ENCODE data around the gene ALKBH7. TPM values are rescaled to one million over a fixed set of nuclear protein-coding genes. Genes with fewer than 3 reads are reported as not detected.

ALKBH7 gene
- polyA plus RNA-seq, 1 of the 3 experiments (the other 2 are of a cell fraction) = 46.0 TPM

DNA sequence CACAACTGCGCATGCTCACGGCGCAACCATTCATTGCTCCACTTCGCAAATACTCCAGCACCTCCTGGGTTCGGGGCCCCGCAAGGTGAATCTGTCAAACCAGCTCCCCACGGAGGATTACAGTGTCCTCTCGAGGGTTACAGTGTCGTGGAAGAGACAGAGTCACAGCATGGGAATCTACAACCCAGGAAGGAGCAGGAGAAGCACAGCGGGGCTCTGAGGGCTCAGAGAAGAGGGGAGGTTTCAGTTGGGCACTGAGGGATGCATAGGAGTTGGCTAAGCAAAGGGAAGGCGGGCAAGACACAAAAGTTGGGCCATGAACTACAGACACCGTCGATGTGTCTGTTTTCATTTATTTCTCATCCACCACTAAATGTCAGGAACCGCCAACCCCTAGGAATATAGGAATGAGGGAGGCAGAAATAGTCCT is 21.4 kb downstream of the ALKBH7 start:
- peak overlapping the region; percentile 84 to 89 for H3K4me3 ChIP-seq (ENCODE audit: low read depth in 2 of 2, low read length in 1 of 2)
- H3K4me1 ChIP-seq (ENCODE audit: control insufficient read depth in 1 of 2, insufficient read depth in 2 of 2, low read depth in 1 of 2, low read length in 1 of 2) = peaks cover 5 to 11% of the 10 kb centered on the region in 2 experiments; a peak in 2 of 4 replicates
- ChIA-PET CTCF (interaction anchor here (1.5 to 2.2 kb wide), 3 partner anchors 17 to 346 kb away, joined by 3 to 8 read pairs (median 3); partner anchors contain the start of gene ALKBH7), POLR2A (interaction anchor here (1.5 kb wide), 1 partner anchor 18 kb away, joined by 3 read pairs; no protein-coding TSS in a partner anchor)
- peak overlapping the region; percentile 94 for H3K4me2 ChIP-seq
- H3K79me2 ChIP-seq (ENCODE audit: insufficient read depth) = peaks cover 38% of the 10 kb centered on the region
- H4K20me1 ChIP-seq (ENCODE audit: insufficient read depth) = no peaks in the 10 kb centered on the region
- H2AFZ ChIP-seq (ENCODE audit: low read depth) = peak overlapping the region; percentile 92
- H3K27me3 ChIP-seq (ENCODE audit: insufficient read depth) = no peaks in the 10 kb centered on the region
- H3K27ac ChIP-seq (ENCODE audit: low read depth in 2 of 2, low read length in 1 of 2) = peak overlapping the region; percentile 94
- 31% methylated on average over 14 of the region's 14 CpGs for WGBS (ENCODE audit: low lambda C conversion rate)
- TF ChIP-seq GATA2 (CRISPR knock-in tag; IDR thresholded peaks at IDR 0.05) (no peak), JUND (IDR thresholded peaks at IDR 0.05) (no peak), FOSL2 (IDR thresholded peaks at IDR 0.05; ENCODE audit: borderline replicate concordance, low read depth) (no peak), NRF1 (IDR thresholded peaks at IDR 0.05; ENCODE audit: low read depth, low read length) (peak; percentile 82), TAF1 (IDR thresholded peaks at IDR 0.05; ENCODE audit: borderline replicate concordance, low read depth, low read length) (0 out of 2 replicates have a peak, but pooled peaks have one; percentile 25), RCOR1 (IDR thresholded peaks at IDR 0.05; ENCODE audit: low read length) (no peak)
- H3K9me3 ChIP-seq = no peaks in the 10 kb centered on the region
- peaks cover 11 to 15% of the 10 kb centered on the region in 2 experiments for H3K36me3 ChIP-seq (replicated peaks in 1 of 2; ENCODE audit: control insufficient read depth in 1 of 2, insufficient read depth in 2 of 2, low read length in 1 of 2)
- H3F3A ChIP-seq (replicated peaks; ENCODE audit: insufficient read depth) = no peaks in the 10 kb centered on the region
- no peak for DNase-seq
- no peaks in the 10 kb centered on the region for H3K9me2 ChIP-seq
- peak overlapping the region; percentile 85 for H3K9ac ChIP-seq

GRCh38 chr19:6394831-6395230 is 22.2 kb downstream of the ALKBH7 start:
- Histone ChIP-seq H3K9ac (no peak overlapping the region), H3K27me3 (ENCODE audit: insufficient read depth) (no peaks in the 10 kb centered on the region), H3K9me3 (no peaks in the 10 kb centered on the region), H4K20me1 (ENCODE audit: insufficient read depth) (no peaks in the 10 kb centered on the region), H3K4me3 (ENCODE audit: low read depth in 2 of 2, low read length in 1 of 2) (no peak overlapping the region), H3K4me1 (ENCODE audit: control insufficient read depth in 1 of 2, insufficient read depth in 2 of 2, low read depth in 1 of 2, low read length in 1 of 2) (peaks cover 5 to 11% of the 10 kb centered on the region in 2 experiments; a peak in 2 of 4 replicates), H3K36me3 (replicated peaks in 1 of 2; ENCODE audit: control insufficient read depth in 1 of 2, insufficient read depth in 2 of 2, low read length in 1 of 2) (peaks cover 7 to 11% of the 10 kb centered on the region in 2 experiments), H3K9me2 (no peaks in the 10 kb centered on the region), H3K27ac (ENCODE audit: low read depth in 2 of 2, low read length in 1 of 2) (no peak overlapping the region), H2AFZ (ENCODE audit: low read depth) (no peak overlapping the region), H3K79me2 (ENCODE audit: insufficient read depth) (peaks cover 32% of the 10 kb centered on the region), H3K4me2 (no peak overlapping the region), H3F3A (replicated peaks; ENCODE audit: insufficient read depth) (no peaks in the 10 kb centered on the region)
- ChIA-PET CTCF (interaction anchor here (2.2 kb wide), 1 partner anchor 347 kb away, joined by 8 read pairs; no protein-coding TSS in a partner anchor), POLR2A (no interaction called here)
- DNase-seq = no peak
- WGBS (ENCODE audit: low lambda C conversion rate) = 97% methylated on average over 3 of the region's 3 CpGs
- no peak for TF ChIP-seq MEF2A (IDR thresholded peaks at IDR 0.05; ENCODE audit: borderline replicate concordance, low read depth)
- no peak for TF ChIP-seq GABPA (IDR thresholded peaks at IDR 0.05; ENCODE audit: low read depth)
- TF ChIP-seq TCF12 (IDR thresholded peaks at IDR 0.05) = no peak
- TF ChIP-seq FOXM1 (IDR thresholded peaks at IDR 0.05; ENCODE audit: low read depth) = no peak
- no peak for TF ChIP-seq NRF1 (IDR thresholded peaks at IDR 0.05; ENCODE audit: low read depth, low read length)
- no peak for TF ChIP-seq MXI1 (IDR thresholded peaks at IDR 0.05; ENCODE audit: low read depth, low read length)
- TF ChIP-seq NFIC (IDR thresholded peaks at IDR 0.05; ENCODE audit: borderline replicate concordance) = no peak
- no peak for TF ChIP-seq FOSL2 (IDR thresholded peaks at IDR 0.05; ENCODE audit: borderline replicate concordance, low read depth)
- TF ChIP-seq RAD21 (IDR thresholded peaks at IDR 0.05; ENCODE audit: low read length) = no peak
- TF ChIP-seq, protein P1, sequence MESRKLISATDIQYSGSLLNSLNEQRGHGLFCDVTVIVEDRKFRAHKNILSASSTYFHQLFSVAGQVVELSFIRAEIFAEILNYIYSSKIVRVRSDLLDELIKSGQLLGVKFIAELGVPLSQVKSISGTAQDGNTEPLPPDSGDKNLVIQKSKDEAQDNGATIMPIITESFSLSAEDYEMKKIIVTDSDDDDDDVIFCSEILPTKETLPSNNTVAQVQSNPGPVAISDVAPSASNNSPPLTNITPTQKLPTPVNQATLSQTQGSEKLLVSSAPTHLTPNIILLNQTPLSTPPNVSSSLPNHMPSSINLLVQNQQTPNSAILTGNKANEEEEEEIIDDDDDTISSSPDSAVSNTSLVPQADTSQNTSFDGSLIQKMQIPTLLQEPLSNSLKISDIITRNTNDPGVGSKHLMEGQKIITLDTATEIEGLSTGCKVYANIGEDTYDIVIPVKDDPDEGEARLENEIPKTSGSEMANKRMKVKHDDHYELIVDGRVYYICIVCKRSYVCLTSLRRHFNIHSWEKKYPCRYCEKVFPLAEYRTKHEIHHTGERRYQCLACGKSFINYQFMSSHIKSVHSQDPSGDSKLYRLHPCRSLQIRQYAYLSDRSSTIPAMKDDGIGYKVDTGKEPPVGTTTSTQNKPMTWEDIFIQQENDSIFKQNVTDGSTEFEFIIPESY (IDR thresholded peaks at IDR 0.05; ENCODE audit: borderline replicate concordance, low read depth) = no peak
- TF ChIP-seq JUND (IDR thresholded peaks at IDR 0.05) = no peak
- no peak for TF ChIP-seq POLR2AphosphoS5 (IDR thresholded peaks at IDR 0.05; ENCODE audit: low read depth, low read length)
- TF ChIP-seq RXRA (IDR thresholded peaks at IDR 0.05; ENCODE audit: borderline replicate concordance, low read depth) = no peak
- TF ChIP-seq SMC3 (IDR thresholded peaks at IDR 0.05; ENCODE audit: low read depth, low read length) = no peak
- no peak for TF ChIP-seq YY1 (IDR thresholded peaks at IDR 0.05; ENCODE audit: low read depth)
- no peak for TF ChIP-seq RCOR1 (IDR thresholded peaks at IDR 0.05; ENCODE audit: low read length)
- TF ChIP-seq, protein P2, sequence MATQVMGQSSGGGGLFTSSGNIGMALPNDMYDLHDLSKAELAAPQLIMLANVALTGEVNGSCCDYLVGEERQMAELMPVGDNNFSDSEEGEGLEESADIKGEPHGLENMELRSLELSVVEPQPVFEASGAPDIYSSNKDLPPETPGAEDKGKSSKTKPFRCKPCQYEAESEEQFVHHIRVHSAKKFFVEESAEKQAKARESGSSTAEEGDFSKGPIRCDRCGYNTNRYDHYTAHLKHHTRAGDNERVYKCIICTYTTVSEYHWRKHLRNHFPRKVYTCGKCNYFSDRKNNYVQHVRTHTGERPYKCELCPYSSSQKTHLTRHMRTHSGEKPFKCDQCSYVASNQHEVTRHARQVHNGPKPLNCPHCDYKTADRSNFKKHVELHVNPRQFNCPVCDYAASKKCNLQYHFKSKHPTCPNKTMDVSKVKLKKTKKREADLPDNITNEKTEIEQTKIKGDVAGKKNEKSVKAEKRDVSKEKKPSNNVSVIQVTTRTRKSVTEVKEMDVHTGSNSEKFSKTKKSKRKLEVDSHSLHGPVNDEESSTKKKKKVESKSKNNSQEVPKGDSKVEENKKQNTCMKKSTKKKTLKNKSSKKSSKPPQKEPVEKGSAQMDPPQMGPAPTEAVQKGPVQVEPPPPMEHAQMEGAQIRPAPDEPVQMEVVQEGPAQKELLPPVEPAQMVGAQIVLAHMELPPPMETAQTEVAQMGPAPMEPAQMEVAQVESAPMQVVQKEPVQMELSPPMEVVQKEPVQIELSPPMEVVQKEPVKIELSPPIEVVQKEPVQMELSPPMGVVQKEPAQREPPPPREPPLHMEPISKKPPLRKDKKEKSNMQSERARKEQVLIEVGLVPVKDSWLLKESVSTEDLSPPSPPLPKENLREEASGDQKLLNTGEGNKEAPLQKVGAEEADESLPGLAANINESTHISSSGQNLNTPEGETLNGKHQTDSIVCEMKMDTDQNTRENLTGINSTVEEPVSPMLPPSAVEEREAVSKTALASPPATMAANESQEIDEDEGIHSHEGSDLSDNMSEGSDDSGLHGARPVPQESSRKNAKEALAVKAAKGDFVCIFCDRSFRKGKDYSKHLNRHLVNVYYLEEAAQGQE (IDR thresholded peaks at IDR 0.05; ENCODE audit: low read depth, low read length) = no peak
- no peak for TF ChIP-seq GATA2 (CRISPR knock-in tag; IDR thresholded peaks at IDR 0.05)
- no peak for TF ChIP-seq USF1 (IDR thresholded peaks at IDR 0.05; ENCODE audit: borderline replicate concordance, low read depth)
